ENCODE measurements around the gene SLC16A5.
"Not testable (repeated sequence)": the region's sequence is repeated elsewhere in the genome, so short reads cannot be mapped to it uniquely, and the experiment has no call there.

DNA sequence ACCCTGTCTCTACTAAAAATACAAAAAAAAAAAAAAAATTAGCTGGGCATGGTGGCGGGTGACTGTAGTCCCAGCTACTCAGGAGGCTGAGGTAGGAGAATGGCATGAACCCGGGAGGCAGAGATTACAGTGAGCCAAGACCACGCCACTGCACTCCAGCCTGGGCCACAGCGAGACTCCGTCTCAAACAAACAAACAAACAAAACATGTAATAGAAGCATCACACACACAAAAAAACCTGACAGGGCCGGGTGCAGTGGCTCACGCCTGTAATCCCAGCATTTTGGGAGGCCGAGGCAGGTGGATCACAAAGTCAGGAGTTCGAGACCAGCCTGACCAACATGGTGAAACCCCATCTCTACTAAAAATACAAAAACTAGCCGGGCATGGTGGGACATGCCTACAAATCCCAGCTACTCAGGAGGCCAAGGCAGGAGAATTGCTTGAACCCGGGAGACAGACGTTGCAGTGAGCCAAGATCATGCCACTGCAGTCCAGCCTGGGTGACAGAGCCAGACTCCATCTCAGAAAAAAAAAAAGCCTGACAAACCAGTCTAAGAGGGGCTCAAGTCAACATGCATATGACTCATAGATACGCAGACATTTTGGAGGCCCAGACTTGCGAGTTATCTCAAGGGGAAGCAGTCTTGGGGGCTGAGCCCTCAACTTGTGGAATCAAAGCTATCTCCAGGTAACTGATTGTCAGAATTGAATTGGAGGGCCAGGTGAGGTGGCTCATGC lies 46.0 kb downstream of the SLC16A5 start:
- TF ChIP-seq, protein P1, sequence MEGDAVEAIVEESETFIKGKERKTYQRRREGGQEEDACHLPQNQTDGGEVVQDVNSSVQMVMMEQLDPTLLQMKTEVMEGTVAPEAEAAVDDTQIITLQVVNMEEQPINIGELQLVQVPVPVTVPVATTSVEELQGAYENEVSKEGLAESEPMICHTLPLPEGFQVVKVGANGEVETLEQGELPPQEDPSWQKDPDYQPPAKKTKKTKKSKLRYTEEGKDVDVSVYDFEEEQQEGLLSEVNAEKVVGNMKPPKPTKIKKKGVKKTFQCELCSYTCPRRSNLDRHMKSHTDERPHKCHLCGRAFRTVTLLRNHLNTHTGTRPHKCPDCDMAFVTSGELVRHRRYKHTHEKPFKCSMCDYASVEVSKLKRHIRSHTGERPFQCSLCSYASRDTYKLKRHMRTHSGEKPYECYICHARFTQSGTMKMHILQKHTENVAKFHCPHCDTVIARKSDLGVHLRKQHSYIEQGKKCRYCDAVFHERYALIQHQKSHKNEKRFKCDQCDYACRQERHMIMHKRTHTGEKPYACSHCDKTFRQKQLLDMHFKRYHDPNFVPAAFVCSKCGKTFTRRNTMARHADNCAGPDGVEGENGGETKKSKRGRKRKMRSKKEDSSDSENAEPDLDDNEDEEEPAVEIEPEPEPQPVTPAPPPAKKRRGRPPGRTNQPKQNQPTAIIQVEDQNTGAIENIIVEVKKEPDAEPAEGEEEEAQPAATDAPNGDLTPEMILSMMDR (IDR thresholded peaks at IDR 0.05) = not testable (repeated sequence)
- TF ChIP-seq POLR2A (IDR thresholded peaks at IDR 0.05) = not testable (repeated sequence)
